HEK293 (cell line): ENCODE results near the gene F5.
A peak's percentile ranks its signal among the peaks of the same experiment; 100 is the strongest.

Experiments
- CTCF ChIA-PET: fragments of 350-600 bp; formaldehyde crosslinking; extraction: SDS; loops from one replicate; lab custom pipeline; 2021; ENCODE audit warnings: antibody characterized with exemption; lab: Yijun Ruan, JAX
- POLR2A ChIA-PET: fragments of 300-600 bp; formaldehyde crosslinking; extraction: SDS; loops from one replicate; lab custom pipeline; 2020; ENCODE audit warnings: antibody characterized with exemption, inconsistent platforms; lab: Yijun Ruan, JAX
- H3K27ac ChIP-seq: fragments of 200-500 bp; sonication (Bioruptor generic); 2 replicates; pipeline ENCODE4 v1.5.1; 2014; ENCODE audit warnings: low read depth, low read length, control low read depth, inconsistent platforms; ENCODE audit errors: extremely low read depth
- H3K36me3 ChIP-seq, 2 experiments: fragments of 200-500 bp in 1 of 2; sonication (Bioruptor generic) in 1 of 2; 1 replicate in 1 of 2; 2 replicates in 1 of 2; pipeline ENCODE4 v1.5.1; 2014 to 2017; ENCODE audit warnings: inconsistent platforms in 2 of 2, low read length in 2 of 2; ENCODE audit not compliant: control insufficient read depth in 2 of 2, insufficient read depth in 1 of 2
- H3K4me1 ChIP-seq: fragments of 200-500 bp; sonication (Bioruptor generic); 2 replicates; pipeline ENCODE4 v1.5.1; 2014; ENCODE audit warnings: mild to moderate bottlenecking, low read length, inconsistent platforms; ENCODE audit not compliant: control insufficient read depth, insufficient read depth
- H3K4me3 ChIP-seq: 2 replicates; pipeline ENCODE4 v1.5.1; 2011; ENCODE audit warnings: low read depth, mild to moderate bottlenecking, control low read depth, low read length, moderate library complexity
- H3K9me3 ChIP-seq: fragments of 200-500 bp; sonication (Bioruptor generic); 2 replicates; pipeline ENCODE4 v1.5.1; 2014; ENCODE audit warnings: low read depth, low read length, inconsistent platforms; ENCODE audit not compliant: control insufficient read depth, insufficient read depth
- ATF2 ChIP-seq: fragments of 450-650 bp; formaldehyde crosslinking; IDR thresholded peaks from 2 replicates; pipeline ENCODE4 v1.5.1; 2016; ENCODE audit warnings: missing biosample characterization, missing genetic modification characterization, low read depth
- FEZF1 ChIP-seq: fragments of 450-650 bp; formaldehyde crosslinking; IDR thresholded peaks from 2 replicates; pipeline ENCODE4 v1.5.1; 2016; ENCODE audit warnings: missing biosample characterization, missing genetic modification characterization
- IKZF3 ChIP-seq: fragments of 450-650 bp; IDR thresholded peaks from 2 replicates; pipeline ENCODE4 v1.5.0; 2018; ENCODE audit warnings: missing biosample characterization, mild to moderate bottlenecking, missing genetic modification characterization, moderate library complexity
- PRDM1 ChIP-seq: fragments of 450-650 bp; formaldehyde crosslinking; IDR thresholded peaks from 2 replicates; pipeline ENCODE4; 2016; ENCODE audit warnings: missing biosample characterization, missing genetic modification characterization
- SCRT1 ChIP-seq: fragments of 450-650 bp; formaldehyde crosslinking; IDR thresholded peaks from 2 replicates; pipeline ENCODE4 v1.5.1; 2016; ENCODE audit warnings: missing biosample characterization, missing genetic modification characterization, borderline replicate concordance
- SP7 ChIP-seq: fragments of 450-650 bp; formaldehyde crosslinking; IDR thresholded peaks from 2 replicates; pipeline ENCODE4 v1.5.1; 2016; ENCODE audit warnings: missing biosample characterization, missing genetic modification characterization
- ZBTB21 ChIP-seq: fragments of 450-650 bp; formaldehyde crosslinking; IDR thresholded peaks from 2 replicates; pipeline ENCODE4 v1.5.1; 2017; ENCODE audit warnings: missing biosample characterization, missing genetic modification characterization
- ZBTB48 ChIP-seq: fragments of 450-650 bp; formaldehyde crosslinking; IDR thresholded peaks from 2 replicates; pipeline ENCODE4 v1.5.1; 2016; ENCODE audit warnings: missing biosample characterization, missing genetic modification characterization
- ZFP37 ChIP-seq: fragments of 450-650 bp; formaldehyde crosslinking; IDR thresholded peaks from 2 replicates; pipeline ENCODE4 v1.5.1; 2016; ENCODE audit warnings: missing biosample characterization, missing genetic modification characterization
- ZNF169 ChIP-seq: fragments of 450-650 bp; formaldehyde crosslinking; IDR thresholded peaks from 2 replicates; pipeline ENCODE4 v1.5.1; 2016; ENCODE audit warnings: missing biosample characterization, missing genetic modification characterization
- ZNF2 ChIP-seq: fragments of 450-650 bp; formaldehyde crosslinking; IDR thresholded peaks from 2 replicates; pipeline ENCODE4 v1.5.1; 2016; ENCODE audit warnings: missing biosample characterization, missing genetic modification characterization
- ZNF24 ChIP-seq: fragments of 450-650 bp; formaldehyde crosslinking; IDR thresholded peaks from 2 replicates; pipeline ENCODE4 v1.5.1; 2016; ENCODE audit warnings: missing biosample characterization, missing genetic modification characterization
- ZNF248 ChIP-seq: fragments of 450-650 bp; formaldehyde crosslinking; IDR thresholded peaks from 2 replicates; pipeline ENCODE4 v1.5.1; 2017; ENCODE audit warnings: missing biosample characterization, missing genetic modification characterization
- ZNF266 ChIP-seq: fragments of 450-650 bp; formaldehyde crosslinking; IDR thresholded peaks from 2 replicates; pipeline ENCODE4 v1.5.1; 2016; ENCODE audit warnings: missing biosample characterization, missing genetic modification characterization, low read depth
- ZNF335 ChIP-seq: fragments of 450-650 bp; formaldehyde crosslinking; conservative IDR thresholded peaks from 2 replicates; pipeline ENCODE4 v1.5.1; 2016; ENCODE audit warnings: missing biosample characterization, missing genetic modification characterization
- ZNF366 ChIP-seq: fragments of 450-650 bp; formaldehyde crosslinking; conservative IDR thresholded peaks from 2 replicates; pipeline ENCODE4 v1.5.1; 2016; ENCODE audit warnings: missing biosample characterization, missing genetic modification characterization
- ZNF416 ChIP-seq: fragments of 450-650 bp; formaldehyde crosslinking; IDR thresholded peaks from 2 replicates; pipeline ENCODE4 v1.5.1; 2016; ENCODE audit warnings: missing biosample characterization, missing genetic modification characterization
- ZNF426 ChIP-seq: fragments of 450-650 bp; formaldehyde crosslinking; IDR thresholded peaks from 2 replicates; pipeline ENCODE4 v1.5.1; 2017; ENCODE audit warnings: missing biosample characterization, missing genetic modification characterization, mild to moderate bottlenecking, inconsistent platforms, moderate library complexity
- ZNF449 ChIP-seq: fragments of 450-650 bp; formaldehyde crosslinking; IDR thresholded peaks from 2 replicates; pipeline ENCODE4 v1.5.1; 2017; ENCODE audit warnings: missing biosample characterization, mild to moderate bottlenecking, missing genetic modification characterization, moderate library complexity
- ZNF473 ChIP-seq: fragments of 450-650 bp; formaldehyde crosslinking; IDR thresholded peaks from 2 replicates; pipeline ENCODE4 v1.5.1; 2017; ENCODE audit warnings: missing biosample characterization, missing genetic modification characterization
- ZNF48 ChIP-seq: fragments of 450-650 bp; formaldehyde crosslinking; IDR thresholded peaks from 2 replicates; pipeline ENCODE4 v1.5.1; 2016; ENCODE audit warnings: missing biosample characterization, missing genetic modification characterization
- ZNF501 ChIP-seq: fragments of 450-650 bp; formaldehyde crosslinking; IDR thresholded peaks from 2 replicates; pipeline ENCODE4 v1.5.1; 2016; ENCODE audit warnings: missing biosample characterization, missing genetic modification characterization
- ZNF513 ChIP-seq: fragments of 450-650 bp; IDR thresholded peaks from 2 replicates; pipeline ENCODE4 v1.5.1; 2018; ENCODE audit warnings: missing biosample characterization, missing genetic modification characterization
- ZNF514 ChIP-seq: fragments of 450-650 bp; formaldehyde crosslinking; IDR thresholded peaks from 2 replicates; pipeline ENCODE4 v1.5.1; 2016; ENCODE audit warnings: missing biosample characterization, missing genetic modification characterization
- ZNF544 ChIP-seq: fragments of 450-650 bp; formaldehyde crosslinking; IDR thresholded peaks from 2 replicates; pipeline ENCODE4 v1.5.0; 2017; ENCODE audit warnings: missing biosample characterization, missing genetic modification characterization
- ZNF558 ChIP-seq: fragments of 450-650 bp; formaldehyde crosslinking; IDR thresholded peaks from 2 replicates; pipeline ENCODE4 v1.5.1; 2016; ENCODE audit warnings: missing biosample characterization, missing genetic modification characterization
- ZNF561 ChIP-seq: fragments of 450-650 bp; IDR thresholded peaks from 2 replicates; pipeline ENCODE4 v1.5.1; 2018; ENCODE audit warnings: missing biosample characterization, missing genetic modification characterization, borderline replicate concordance
- ZNF580 ChIP-seq: fragments of 450-650 bp; formaldehyde crosslinking; IDR thresholded peaks from 2 replicates; pipeline ENCODE4 v1.5.1; 2016; ENCODE audit warnings: missing biosample characterization, missing genetic modification characterization
- ZNF623 ChIP-seq: fragments of 450-650 bp; formaldehyde crosslinking; IDR thresholded peaks from 2 replicates; pipeline ENCODE4 v1.5.1; 2016; ENCODE audit warnings: missing biosample characterization, missing genetic modification characterization
- ZNF701 ChIP-seq: fragments of 450-650 bp; formaldehyde crosslinking; IDR thresholded peaks from 2 replicates; pipeline ENCODE4 v1.5.1; 2016; ENCODE audit warnings: missing biosample characterization, missing genetic modification characterization
- ZNF777 ChIP-seq: fragments of 450-650 bp; formaldehyde crosslinking; IDR thresholded peaks from 2 replicates; pipeline ENCODE4 v1.5.1; 2017; ENCODE audit warnings: missing biosample characterization, missing genetic modification characterization, borderline replicate concordance
- ZNF791 ChIP-seq: fragments of 450-650 bp; formaldehyde crosslinking; IDR thresholded peaks from 2 replicates; pipeline ENCODE4 v1.5.1; 2016; ENCODE audit warnings: missing biosample characterization, missing genetic modification characterization
- ZXDB ChIP-seq: fragments of 450-650 bp; formaldehyde crosslinking; IDR thresholded peaks from 2 replicates; pipeline ENCODE4 v1.5.1; 2016; ENCODE audit warnings: missing biosample characterization, missing genetic modification characterization

F5 gene

GRCh38 chr1:169487133-169487532 is 99.1 kb downstream of the F5 start (continued):
- no peak for TF ChIP-seq ZNF791 (tag by site-specific recombination)
- no peak for TF ChIP-seq ZNF623 (tag by site-specific recombination)
- peak; percentile 97 for TF ChIP-seq ATF2 (tag by site-specific recombination)
- 0 out of 2 replicates have a peak, but pooled peaks have one; percentile 30 for TF ChIP-seq ZNF24
- peak; percentile 16; the same call in 1 of the 2 replicates for TF ChIP-seq SP7 (tag by site-specific recombination)
- TF ChIP-seq ZBTB48 (tag by site-specific recombination) = no peak
- no peak for TF ChIP-seq ZNF701 (tag by site-specific recombination)
- no peak for TF ChIP-seq ZNF473 (tag by site-specific recombination)
- TF ChIP-seq ZNF513 (tag by site-specific recombination) = no peak
- 0 out of 2 replicates have a peak, but pooled peaks have one; percentile 26 for TF ChIP-seq IKZF3 (tag by site-specific recombination)
- TF ChIP-seq ZBTB21 = peak; percentile 63; the same call in 1 of the 2 replicates

- Histone ChIP-seq H3K9me3 (no peaks in the 10 kb centered on the region), H3K4me1 (peaks cover 12% of the 10 kb centered on the region), H3K27ac (peak overlapping the region; percentile 76), H3K4me3 (peak overlapping the region; percentile 98), H3K36me3 (no peaks in the 10 kb centered on the region)
- CTCF ChIA-PET = interaction anchor here (1.0 to 1.8 kb wide), 2 partner anchors 10 to 61 kb away, joined by 4 to 8 read pairs; no protein-coding TSS in a partner anchor
- POLR2A ChIA-PET = interaction anchor here (0.5 to 1.6 kb wide), 10 partner anchors 10 to 380 kb away, joined by 3 to 11 read pairs (median 3); partner anchors contain the start of genes ATP1B1, BLZF1, CCDC181 and METTL18
- TF ChIP-seq ZNF514 (no peak), ZNF426 (no peak), ZFP37 (tag by site-specific recombination) (peak; percentile 83), ZNF580 (tag by site-specific recombination) (no peak), ZNF501 (peak; percentile 66; the same call in 1 of the 2 replicates), SCRT1 (0 out of 2 replicates have a peak, but pooled peaks have one; percentile 6), ZNF544 (tag by site-specific recombination) (no peak), ZNF266 (tag by site-specific recombination) (no peak), ZNF777 (tag by site-specific recombination) (peak; percentile 22; the same call in 1 of the 2 replicates), ZNF449 (no peak; the same call in 1 of the 2 replicates), ZNF561 (0 out of 2 replicates have a peak, but pooled peaks have one; percentile 14), ZNF416 (tag by site-specific recombination) (no peak), ZNF335 (tag by site-specific recombination) (peak; percentile 47), ZNF366 (tag by site-specific recombination) (peak; percentile 72), ZNF558 (tag by site-specific recombination) (peak; percentile 35; the same call in 1 of the 2 replicates), ZNF248 (no peak), ZNF2 (peak; percentile 79), FEZF1 (tag by site-specific recombination) (peak; percentile 51), PRDM1 (tag by site-specific recombination) (peak; percentile 83), ZNF48 (tag by site-specific recombination) (no peak), IKZF3 (tag by site-specific recombination) (peak; percentile 39), SP7 (tag by site-specific recombination) (no peak; the same call in 1 of the 2 replicates), ZXDB (tag by site-specific recombination) (peak; percentile 28; the same call in 1 of the 2 replicates), ZNF169 (tag by site-specific recombination) (no peak)
Measured at GRCh38 chr1:169486281-169487051, 99.8 kb downstream of the F5 start.
